ENCODE results near the gene LACRT. TPM values are rescaled to one million over a fixed set of nuclear protein-coding genes. Genes with fewer than 3 reads are reported as not detected.

LACRT gene
- total and polyA plus RNA-seq, 2 of the 4 experiments (the other 2 are of a cell fraction): not detected

- no peak overlapping the region for H4K91ac ChIP-seq (ENCODE audit: insufficient read depth, low read depth, low read length)
- H3K9ac ChIP-seq (ENCODE audit: low read depth, low read length): no peak overlapping the region
- no CpG with 5 or more reads among the region's 10 CpGs for WGBS, 2 experiments (ENCODE audit: extremely low coverage in 2 of 2, insufficient read length in 1 of 2)
- H2AK5ac ChIP-seq (ENCODE audit: low read depth, low read length): no peak overlapping the region
- no peak overlapping the region for H2BK5ac ChIP-seq (ENCODE audit: low read depth, low read length, poor library complexity, severe bottlenecking)
- no peaks in the 10 kb centered on the region; the same call in 1 of the 2 replicates for H3K27me3 ChIP-seq (ENCODE audit: control insufficient read depth, insufficient read depth, low read length)
- H3K79me1 ChIP-seq (ENCODE audit: low read depth in 1 of 2, low read length in 2 of 2): no peaks in the 10 kb centered on the region
- no peak overlapping the region for H2BK15ac ChIP-seq (ENCODE audit: low read depth, low read length)
- no peak overlapping the region for H3K23ac ChIP-seq (ENCODE audit: low read depth, low read length)
- no peak overlapping the region for H3K18ac ChIP-seq (ENCODE audit: low read depth, low read length)
- no peaks in the 10 kb centered on the region for H3K9me1 ChIP-seq (ENCODE audit: insufficient read depth, low read length)
- H4K8ac ChIP-seq (ENCODE audit: low read depth in 2 of 2, low read length in 2 of 2): no peak overlapping the region
- H2BK20ac ChIP-seq (ENCODE audit: low read depth, low read length): no peak overlapping the region
- ATAC-seq (ENCODE audit: low read depth) (no peak), DNase-seq (no peak)
- H3K9me3 ChIP-seq (ENCODE audit: control insufficient read depth, insufficient read depth, low read length): no peaks in the 10 kb centered on the region
- no peaks in the 10 kb centered on the region for H4K20me1 ChIP-seq (ENCODE audit: insufficient read depth, low read length)
- H3K4me1 ChIP-seq (ENCODE audit: control insufficient read depth, insufficient read depth, low read length): no peaks in the 10 kb centered on the region
- ChIA-PET POLR2A (ENCODE audit: unreplicated experiment) (no interaction called here), CTCF (no interaction called here)
- no peak overlapping the region for H3K27ac ChIP-seq (ENCODE audit: insufficient read depth, low read length)
- TF ChIP-seq BHLHE40 (IDR thresholded peaks at IDR 0.05; ENCODE audit: low read depth, low read length) (no peak), RCOR1 (IDR thresholded peaks at IDR 0.05; ENCODE audit: insufficient replicate concordance, low read length) (no peak), FOS (IDR thresholded peaks at IDR 0.05; ENCODE audit: low read depth, low read length) (no peak), CEBPB (IDR thresholded peaks at IDR 0.05; ENCODE audit: low read depth, low read length) (no peak), USF2 (IDR thresholded peaks at IDR 0.05; ENCODE audit: low read depth, low read length) (no peak), POLR2A (IDR thresholded peaks at IDR 0.05; ENCODE audit: low read depth, low read length) (no peak)
- TF ChIP-seq, protein P1, sequence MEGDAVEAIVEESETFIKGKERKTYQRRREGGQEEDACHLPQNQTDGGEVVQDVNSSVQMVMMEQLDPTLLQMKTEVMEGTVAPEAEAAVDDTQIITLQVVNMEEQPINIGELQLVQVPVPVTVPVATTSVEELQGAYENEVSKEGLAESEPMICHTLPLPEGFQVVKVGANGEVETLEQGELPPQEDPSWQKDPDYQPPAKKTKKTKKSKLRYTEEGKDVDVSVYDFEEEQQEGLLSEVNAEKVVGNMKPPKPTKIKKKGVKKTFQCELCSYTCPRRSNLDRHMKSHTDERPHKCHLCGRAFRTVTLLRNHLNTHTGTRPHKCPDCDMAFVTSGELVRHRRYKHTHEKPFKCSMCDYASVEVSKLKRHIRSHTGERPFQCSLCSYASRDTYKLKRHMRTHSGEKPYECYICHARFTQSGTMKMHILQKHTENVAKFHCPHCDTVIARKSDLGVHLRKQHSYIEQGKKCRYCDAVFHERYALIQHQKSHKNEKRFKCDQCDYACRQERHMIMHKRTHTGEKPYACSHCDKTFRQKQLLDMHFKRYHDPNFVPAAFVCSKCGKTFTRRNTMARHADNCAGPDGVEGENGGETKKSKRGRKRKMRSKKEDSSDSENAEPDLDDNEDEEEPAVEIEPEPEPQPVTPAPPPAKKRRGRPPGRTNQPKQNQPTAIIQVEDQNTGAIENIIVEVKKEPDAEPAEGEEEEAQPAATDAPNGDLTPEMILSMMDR (conservative IDR thresholded peaks at IDR 0.05; ENCODE audit: low read depth, low read length): no peak
- H2AK9ac ChIP-seq (replicated peaks; ENCODE audit: low read depth, low read length, poor library complexity): no peak overlapping the region
- no peak overlapping the region for H3K4ac ChIP-seq (ENCODE audit: low read depth, low read length)
- H2AFZ ChIP-seq (replicated peaks; ENCODE audit: low read length, poor library complexity): no peak overlapping the region
- BruUV-seq (replicated peaks): no TSS peak
- H4K5ac ChIP-seq (ENCODE audit: low read depth, low read length): no peak overlapping the region
- no peak overlapping the region for H3K14ac ChIP-seq (replicated peaks; ENCODE audit: low read depth, low read length)
- H3K4me2 ChIP-seq (ENCODE audit: low read depth, low read length): no peak overlapping the region
- no peak overlapping the region for H2BK120ac ChIP-seq (ENCODE audit: low read depth, low read length)
- no peaks in the 10 kb centered on the region for H3K36me3 ChIP-seq (ENCODE audit: control insufficient read depth, insufficient read depth, low read length)
- H3K56ac ChIP-seq (ENCODE audit: extremely low read depth, insufficient read depth, low read length): no peak overlapping the region
- dilution Hi-C loops (cut with HindIII; ENCODE audit: low sequenced_read_pairs, unreplicated experiment): no loop called here
- no peak overlapping the region for H3K4me3 ChIP-seq (ENCODE audit: insufficient read depth, low read depth, low read length)
- intact Hi-C loops (cut with micrococcal nuclease): no loop called here
- in situ Hi-C loops (cut with MboI; ENCODE audit: low sequenced_read_pairs): no loop called here
Observed at GRCh38 chr12:54660320-54660962, 25.7 kb upstream of the LACRT start.
